ENCODE data around the gene CLEC6A. TPM values are rescaled to one million over a fixed set of nuclear protein-coding genes. Genes with fewer than 3 reads are reported as not detected.
"Not testable (repeated sequence)": the region's sequence is repeated elsewhere in the genome, so short reads cannot be mapped to it uniquely, and the experiment has no call there.

The CLEC6A gene
- total RNA-seq: under 1 TPM in 1 of 7 donors, not detected in 6; 0.23 TPM
- not detected for polyA plus RNA-seq
- long read RNA-seq, donor 1: 0 reads
- long read RNA-seq, donor 2: 0 reads
- long read RNA-seq, donor 3: 0 reads

GRCh38 chr12:8455727-8456360 lies at the start of gene CLEC6A:
Gene CLEC6A (plus strand): TSS chr12:8455962. CDS start chr12:8456112, 150 bp downstream.
- 74 to 87% (median 78%) methylated on average over 2 of the region's 2 CpGs for WGBS, 3 donors
- no peaks in the 10 kb centered on the region for H3K27me3 ChIP-seq
- no peak within 1 kb of the TSS for H3K27ac ChIP-seq
- H3K36me3 ChIP-seq: no peaks in the 10 kb centered on the region
- intact Hi-C loops (cut with DNase I): no loop called here
- no peak for TF ChIP-seq CTCF (IDR thresholded peaks at IDR 0.05)
- no peak for TF ChIP-seq POLR2A (IDR thresholded peaks at IDR 0.05)
- no peak for TF ChIP-seq EP300 (IDR thresholded peaks at IDR 0.05)
- H3K4me3 ChIP-seq: no peak within 1 kb of the TSS
- H3K9me3 ChIP-seq: no peaks in the 10 kb centered on the region
- no peaks in the 10 kb centered on the region for H3K4me1 ChIP-seq (ENCODE audit: insufficient read depth)
- no peak for DNase-seq

GRCh38 chr12:8419576-8419975 lies 36.2 kb upstream of the CLEC6A start:
- DNase-seq; H3K27ac ChIP-seq; H3K4me1 ChIP-seq (ENCODE audit: insufficient read depth); H3K27me3 ChIP-seq; intact Hi-C loops (cut with DNase I); H3K36me3 ChIP-seq; H3K9me3 ChIP-seq; H3K4me3 ChIP-seq: not testable (repeated sequence)
- no CpG with 5 or more reads among the region's 6 CpGs for WGBS, 3 donors

GRCh38 chr12:8420506-8420905 lies 35.3 kb upstream of the CLEC6A start:
- no peaks in the 10 kb centered on the region for H3K9me3 ChIP-seq
- DNase-seq: no peak
- intact Hi-C loops (cut with DNase I): no loop called here
- no CpG with 5 or more reads among the region's 10 CpGs for WGBS, 3 donors
- no peaks in the 10 kb centered on the region for H3K27me3 ChIP-seq
- TF ChIP-seq CTCF (IDR thresholded peaks at IDR 0.05) (no peak), POLR2A (IDR thresholded peaks at IDR 0.05) (no peak), EP300 (IDR thresholded peaks at IDR 0.05) (no peak)
- H3K4me3 ChIP-seq: no peak overlapping the region
- H3K36me3 ChIP-seq: no peaks in the 10 kb centered on the region
- no peaks in the 10 kb centered on the region for H3K4me1 ChIP-seq (ENCODE audit: insufficient read depth)
- H3K27ac ChIP-seq: no peak overlapping the region

GRCh38 chr12:8444536-8445278 lies 11.1 kb upstream of the CLEC6A start:
- H3K4me3 ChIP-seq; H3K36me3 ChIP-seq; H3K4me1 ChIP-seq (ENCODE audit: insufficient read depth); H3K9me3 ChIP-seq; intact Hi-C loops (cut with DNase I); DNase-seq; H3K27me3 ChIP-seq; H3K27ac ChIP-seq: not testable (repeated sequence)
- 85 to 88% (median 86%) methylated on average over 20 to 22 of the region's 22 CpGs for WGBS, 3 donors

- H3K9me3 ChIP-seq: no peaks in the 10 kb centered on the region
- no peaks in the 10 kb centered on the region for H3K36me3 ChIP-seq
- no peak for DNase-seq
- no peak overlapping the region for H3K27ac ChIP-seq
- 98 to 99% (median 99%) methylated on average over 2 of the region's 2 CpGs for WGBS, 3 donors
- H3K27me3 ChIP-seq: no peaks in the 10 kb centered on the region
- intact Hi-C loops (cut with DNase I): no loop called here
- no peak overlapping the region for H3K4me3 ChIP-seq
- no peaks in the 10 kb centered on the region for H3K4me1 ChIP-seq (ENCODE audit: insufficient read depth)
- TF ChIP-seq POLR2A (IDR thresholded peaks at IDR 0.05) (no peak), CTCF (IDR thresholded peaks at IDR 0.05) (no peak), EP300 (IDR thresholded peaks at IDR 0.05) (no peak)
These were observed 10.0 kb upstream of the CLEC6A start for GRCh38 chr12:8445731-8446130.
